Stimulated activated CD4-positive, alpha-beta T cell treated with anti-CD3 and anti-CD28 coated beads, Interleukin-1b, Interleukin-23, amount 100 ng/mL, for 4 hours (primary cell): ENCODE data around the gene SUPT6H.
"Not testable (repeated sequence)": the region's sequence is repeated elsewhere in the genome, so short reads cannot be mapped to it uniquely, and the experiment has no call there.

ENCODE experiments used
- DNase-seq, 2 donors: peaks; one replicate each; pipeline ENCODE4 v3.0.0-alpha.2; 2020; ENCODE audit warnings: low read depth in 2 of 2

The SUPT6H gene

DNA sequence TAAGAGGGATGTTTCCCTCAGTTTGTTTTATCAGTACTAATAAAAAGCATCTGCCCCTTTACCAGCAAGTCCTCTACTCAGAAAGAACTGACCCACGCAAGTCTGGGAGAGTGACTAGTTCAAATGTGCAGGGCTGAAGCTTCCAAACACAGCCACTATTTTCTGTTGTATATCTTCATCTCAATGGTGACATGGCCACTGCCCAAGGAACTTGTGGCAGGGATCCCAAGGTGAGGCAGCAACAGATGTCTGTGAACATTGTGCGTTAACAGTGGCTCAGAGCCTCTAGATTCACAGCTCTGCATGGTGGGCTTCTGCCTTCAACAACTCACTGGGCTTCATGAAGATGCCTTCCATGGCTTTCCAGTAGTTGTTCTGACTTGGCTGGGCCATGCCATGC lies 13.3 kb upstream of the SUPT6H start:
- no peak for DNase-seq

DNA sequence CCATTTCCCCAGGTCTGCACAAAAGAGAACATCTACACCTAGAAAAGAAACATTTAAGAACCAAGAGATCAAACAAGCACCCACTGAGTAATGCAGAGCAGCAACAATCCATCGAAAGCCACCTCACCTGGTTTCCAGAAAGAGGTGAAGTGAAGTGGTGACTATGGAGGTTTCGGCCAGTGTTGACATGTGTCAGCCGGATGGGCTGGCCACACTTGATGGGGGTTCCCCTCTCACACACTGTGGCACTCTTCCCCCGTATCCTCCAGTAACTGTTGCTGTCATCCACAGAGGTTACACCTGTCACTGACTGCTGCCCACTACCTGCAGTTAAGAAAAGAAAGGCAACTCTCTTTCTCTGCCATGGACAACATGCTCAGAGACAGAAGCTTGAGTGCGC lies 6.8 kb upstream of the SUPT6H start:
- DNase-seq: no peak

DNA sequence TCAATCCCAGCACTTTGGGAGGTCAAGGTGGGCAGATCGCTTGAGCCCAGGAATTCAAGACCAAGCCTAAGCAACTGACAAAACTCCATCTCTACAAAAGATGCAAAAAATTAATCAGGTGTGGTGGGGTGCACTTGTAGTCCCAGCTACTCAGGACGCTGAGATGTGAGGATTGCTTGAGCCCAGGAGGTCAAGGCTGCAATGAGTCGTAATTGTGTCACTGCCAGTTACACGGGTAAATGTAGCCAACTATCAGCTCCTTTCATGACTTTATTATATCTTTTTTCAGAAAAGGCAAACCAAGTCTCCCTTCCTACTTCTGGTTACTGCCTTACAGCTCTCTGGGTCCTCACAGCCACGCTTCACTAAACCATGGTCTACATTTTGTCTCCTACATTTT lies 4.2 kb upstream of the SUPT6H start:
- no peak for DNase-seq

DNA sequence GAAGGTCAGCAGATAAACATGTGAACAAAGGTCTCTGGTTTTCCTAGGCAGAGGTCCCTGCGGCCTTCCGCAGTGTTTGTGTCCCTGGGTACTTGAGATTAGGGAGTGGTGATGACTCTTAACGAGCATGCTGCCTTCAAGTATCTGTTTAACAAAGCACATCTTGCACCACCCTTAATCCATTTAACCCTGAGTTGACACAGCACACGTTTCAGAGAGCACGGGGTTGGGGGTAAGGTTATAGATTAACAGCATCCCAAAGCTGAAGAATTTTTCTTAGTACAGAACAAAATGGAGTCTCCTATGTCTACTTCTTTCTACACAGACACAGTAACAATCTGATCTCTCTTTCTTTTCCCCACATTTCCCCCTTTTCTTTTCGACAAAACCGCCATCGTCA lies 3.7 kb upstream of the SUPT6H start:
- DNase-seq: not testable (repeated sequence)

DNA sequence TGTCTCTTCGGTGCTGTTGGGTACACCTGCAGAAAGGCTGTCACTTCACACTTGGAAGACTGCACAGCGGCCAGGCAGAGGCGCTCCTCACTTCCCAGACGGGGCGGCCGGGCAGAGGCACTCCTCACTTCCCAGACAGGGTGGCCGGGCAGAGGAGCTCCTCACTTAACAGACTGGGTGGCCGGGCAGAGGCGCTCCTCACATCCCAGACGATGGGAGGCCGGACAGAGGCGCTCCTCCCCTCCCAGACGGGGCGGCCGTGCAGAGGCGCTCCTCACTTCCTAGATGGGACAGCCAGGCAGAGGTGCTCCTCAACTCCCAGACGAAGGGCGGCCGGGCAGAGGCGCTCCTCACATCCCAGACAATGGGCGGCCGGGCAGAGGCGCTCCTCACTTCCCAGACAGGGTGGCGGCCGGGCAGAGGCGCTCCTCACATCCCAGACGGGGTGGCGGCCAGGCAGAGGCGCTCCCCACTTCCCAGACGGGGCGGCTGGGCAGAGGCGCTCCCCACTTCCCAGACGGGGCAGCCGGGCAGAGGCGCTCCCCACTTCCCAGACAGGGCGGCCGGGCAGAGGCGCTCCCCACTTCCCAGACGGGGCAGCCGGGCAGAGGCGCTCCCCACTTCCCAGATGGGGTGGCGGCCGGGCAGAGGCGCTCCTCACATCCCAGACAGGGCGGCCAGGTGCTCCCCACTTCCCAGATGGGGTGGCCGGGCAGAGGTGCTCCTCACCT lies 3.1 kb upstream of the SUPT6H start:
- DNase-seq: not testable (repeated sequence)

DNA sequence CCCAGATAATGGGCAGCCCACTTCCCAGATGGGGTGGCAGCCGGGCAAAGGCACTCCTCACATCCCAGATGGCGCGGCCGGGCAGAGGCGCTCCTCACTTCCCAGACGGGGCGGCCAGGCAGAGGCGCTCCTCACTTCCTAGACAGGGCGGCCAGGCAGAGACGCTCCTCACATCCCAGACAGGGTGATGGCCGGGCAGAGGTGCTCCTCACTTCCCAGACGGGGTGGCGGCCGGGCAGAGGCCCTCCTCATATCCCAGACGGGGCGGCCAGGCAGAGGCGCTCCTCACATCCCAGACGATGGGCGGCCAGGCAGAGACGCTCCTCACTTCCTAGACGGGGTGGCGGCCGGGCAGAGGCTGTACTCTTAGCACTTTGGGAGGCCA lies 2.5 kb upstream of the SUPT6H start:
- DNase-seq: not testable (repeated sequence)

DNA sequence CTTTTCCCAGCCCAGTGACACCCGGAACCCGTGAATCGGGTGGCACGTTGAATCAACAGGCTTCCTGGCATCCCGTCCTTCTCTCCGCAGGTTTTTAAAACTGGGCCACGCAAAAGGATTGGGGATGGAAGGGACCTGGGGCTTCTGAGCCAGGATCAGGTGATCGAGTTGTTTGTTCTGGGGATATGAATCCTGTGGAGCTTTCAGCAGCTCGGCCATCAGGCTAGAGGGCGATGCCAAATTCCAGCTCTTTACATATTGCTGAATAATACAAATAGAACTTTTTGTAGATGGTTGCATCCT lies 473 bp downstream of the SUPT6H start:
- no peak for DNase-seq

DNA sequence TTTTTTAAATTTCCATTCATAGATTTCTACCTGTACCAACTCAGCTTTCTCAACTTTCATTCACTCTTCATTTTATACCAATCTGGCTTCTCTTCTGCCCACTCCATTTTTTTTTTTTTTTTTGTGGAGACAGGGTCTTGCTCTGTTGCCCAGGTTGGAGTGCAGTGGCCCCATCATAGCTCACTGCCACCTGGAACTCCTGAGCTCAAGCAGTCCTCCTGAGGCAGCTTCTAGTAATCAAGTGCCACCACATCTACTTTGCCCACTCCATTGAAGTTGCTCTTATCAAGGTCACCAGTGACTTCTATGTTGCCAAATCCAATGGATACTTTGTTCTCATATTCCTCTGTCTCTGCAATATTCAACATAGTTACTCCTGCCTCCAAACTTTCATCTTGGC lies 1.7 kb downstream of the SUPT6H start:
- DNase-seq: no peak

DNA sequence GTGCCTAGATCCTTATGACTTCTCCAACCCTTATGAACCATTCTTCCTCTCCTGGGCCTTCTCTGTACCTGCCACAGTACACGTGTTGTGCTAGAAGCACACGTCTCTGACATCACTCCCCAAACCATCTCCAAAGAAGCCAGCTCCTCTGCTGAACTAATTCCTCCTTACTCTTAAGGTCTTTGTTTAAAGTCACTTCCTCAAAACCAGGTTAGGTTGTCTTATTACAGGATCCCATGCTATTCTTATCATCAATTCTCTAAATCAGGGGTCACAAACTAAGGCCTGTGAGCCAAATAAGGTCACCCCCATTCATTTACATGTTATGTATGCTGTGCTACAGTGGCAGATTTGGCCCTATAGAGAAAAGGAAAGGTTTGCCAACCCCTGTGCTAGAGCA lies 4.0 kb downstream of the SUPT6H start:
- no peak for DNase-seq

DNA sequence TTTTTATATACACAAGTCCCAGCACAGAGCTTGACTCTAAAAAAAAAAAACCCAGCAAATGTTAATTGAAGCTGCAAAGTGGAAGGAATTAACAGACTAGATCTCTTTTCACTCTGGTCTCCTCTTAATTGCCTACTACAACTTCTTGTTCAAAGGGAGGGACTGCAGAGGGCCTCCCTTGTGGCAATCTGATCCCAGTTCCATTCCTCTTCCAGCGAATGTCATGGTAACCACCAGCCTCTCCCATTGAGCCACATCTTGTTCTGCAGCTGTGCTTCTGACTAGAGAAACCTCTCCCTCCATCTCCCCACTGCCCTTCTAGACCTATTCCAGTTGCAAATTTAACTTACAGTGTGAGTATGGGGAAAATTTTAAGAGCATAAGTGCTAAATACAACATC lies 5.9 kb downstream of the SUPT6H start:
- no peak for DNase-seq

DNA sequence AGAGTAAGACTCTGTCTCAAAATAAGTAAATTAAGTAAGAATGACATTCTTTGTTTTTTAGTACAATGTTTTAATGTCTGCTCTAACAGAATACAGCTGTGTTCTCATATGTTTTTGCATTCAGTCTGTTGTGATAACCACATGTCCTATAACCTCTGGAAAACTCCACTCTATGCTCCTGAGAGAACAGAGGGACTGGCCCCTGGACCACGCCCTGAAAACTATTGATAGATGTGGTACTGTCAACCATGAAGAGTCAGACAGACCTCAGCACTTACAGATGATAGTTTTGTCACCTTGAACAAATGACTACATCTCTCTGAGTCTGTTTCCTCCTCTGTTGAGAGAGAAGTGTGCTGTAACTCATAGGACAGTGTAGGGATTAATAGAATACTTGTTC lies 7.9 kb downstream of the SUPT6H start:
- DNase-seq: no peak

DNA sequence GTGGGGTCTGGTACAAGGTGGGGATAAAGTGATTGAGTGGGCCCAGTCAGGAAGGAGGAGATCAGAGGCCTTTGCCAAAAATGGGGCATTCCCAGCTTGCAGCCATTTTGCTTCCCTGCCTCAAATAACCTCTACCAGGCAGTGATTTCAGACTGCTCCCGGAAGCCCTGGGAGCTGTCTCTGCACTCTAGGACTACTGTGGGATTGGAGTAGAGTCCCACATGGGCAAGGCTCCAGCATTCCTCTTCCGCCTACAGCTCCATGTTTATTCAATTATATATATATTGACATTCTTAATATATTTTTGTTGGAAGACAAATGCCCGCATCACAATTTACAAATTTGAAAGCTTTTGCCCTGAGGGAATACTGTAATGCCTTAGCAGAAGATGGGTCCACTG lies 13.5 kb downstream of the SUPT6H start:
- DNase-seq: no peak

DNA sequence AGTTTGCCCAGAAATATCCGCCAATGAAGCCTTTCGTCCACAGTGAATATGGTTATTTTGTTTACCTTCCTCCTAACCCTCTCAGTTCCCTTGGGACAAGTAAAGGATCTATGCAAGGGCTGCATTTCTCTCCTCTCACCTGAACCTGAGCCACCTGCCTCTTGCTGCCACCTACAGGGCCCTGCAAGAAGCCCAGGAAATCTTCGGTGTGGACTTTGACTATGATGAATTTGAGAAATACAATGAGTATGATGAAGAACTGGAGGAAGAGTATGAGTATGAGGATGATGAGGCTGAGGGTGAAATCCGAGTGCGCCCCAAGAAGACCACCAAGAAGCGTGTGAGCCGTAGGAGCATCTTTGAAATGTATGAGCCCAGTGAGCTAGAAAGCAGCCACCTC lies 14.0 kb downstream of the SUPT6H start:
- no peak for DNase-seq

DNA sequence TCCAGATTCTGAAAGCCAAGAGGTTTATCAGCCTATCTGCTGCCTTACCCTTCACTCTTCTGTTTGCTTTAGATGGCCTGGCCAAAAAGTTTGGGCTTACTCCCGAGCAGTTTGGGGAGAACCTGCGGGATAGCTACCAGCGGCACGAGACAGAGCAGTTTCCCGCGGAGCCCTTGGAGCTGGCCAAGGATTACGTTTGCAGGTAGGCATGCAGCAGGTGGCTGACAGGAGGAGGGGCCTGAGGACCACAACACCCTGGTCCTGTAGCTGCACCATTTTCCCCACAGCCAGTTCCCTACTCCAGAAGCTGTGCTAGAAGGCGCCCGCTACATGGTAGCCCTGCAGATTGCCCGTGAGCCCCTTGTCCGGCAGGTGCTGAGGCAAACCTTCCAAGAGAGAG lies 20.6 kb downstream of the SUPT6H start:
- no peak for DNase-seq

DNA sequence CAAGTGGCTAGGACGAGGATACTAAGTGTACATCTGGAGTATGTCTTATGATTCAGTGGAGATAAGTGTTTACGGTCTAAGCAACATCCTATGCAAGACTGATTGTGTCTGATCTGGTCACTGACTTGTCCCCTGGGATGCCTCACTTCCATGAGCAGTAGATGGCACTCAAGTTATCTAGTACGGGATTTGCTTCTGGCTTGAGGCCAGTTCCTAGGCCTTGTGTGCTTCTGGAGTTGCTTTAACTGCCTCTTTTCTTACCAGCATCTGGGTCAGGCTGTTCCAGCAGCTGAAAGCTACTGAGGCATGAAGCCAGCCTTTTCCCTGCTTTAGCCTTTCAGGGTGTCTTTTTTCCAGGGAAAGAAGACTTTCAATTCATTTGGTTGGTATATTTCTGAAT lies 23.0 kb downstream of the SUPT6H start:
- no peak for DNase-seq

DNA sequence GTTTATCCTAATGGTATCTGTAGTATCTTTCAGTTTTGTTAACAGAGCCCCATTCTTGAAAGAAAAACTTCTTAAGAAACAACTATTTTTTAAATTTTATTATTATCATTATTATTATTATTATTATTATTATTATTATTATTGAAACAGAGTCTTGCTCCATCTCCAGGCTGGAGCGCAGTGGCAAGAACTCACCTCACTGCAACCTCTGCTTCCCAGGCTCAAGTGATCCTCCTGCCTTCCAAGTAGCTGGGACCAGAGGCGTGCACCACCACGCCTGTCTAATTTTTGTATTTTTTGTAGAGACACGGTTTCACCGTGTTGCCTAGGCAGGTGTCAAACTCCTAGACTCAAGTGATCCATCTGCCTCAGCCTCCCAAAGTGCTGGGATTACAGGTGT lies 23.4 kb downstream of the SUPT6H start:
- DNase-seq: no peak

DNA sequence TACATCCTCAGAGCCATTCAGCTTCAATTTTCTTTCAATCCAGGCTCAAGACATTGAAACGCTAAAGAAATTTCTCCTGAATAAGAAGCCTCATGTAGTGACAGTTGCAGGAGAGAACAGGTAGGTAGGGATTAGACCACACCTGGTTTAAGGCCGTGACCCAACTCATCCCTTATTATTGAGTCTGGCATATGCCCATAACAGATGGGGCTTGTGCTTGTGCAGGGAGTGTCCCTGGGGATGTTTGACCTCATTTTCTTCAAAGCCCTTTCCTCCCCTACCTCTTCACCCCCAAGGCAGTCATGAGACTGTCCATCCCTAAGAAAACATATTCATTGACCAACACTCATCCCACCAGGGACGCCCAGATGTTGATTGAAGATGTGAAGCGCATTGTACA lies 24.3 kb downstream of the SUPT6H start:
- DNase-seq: no peak

DNA sequence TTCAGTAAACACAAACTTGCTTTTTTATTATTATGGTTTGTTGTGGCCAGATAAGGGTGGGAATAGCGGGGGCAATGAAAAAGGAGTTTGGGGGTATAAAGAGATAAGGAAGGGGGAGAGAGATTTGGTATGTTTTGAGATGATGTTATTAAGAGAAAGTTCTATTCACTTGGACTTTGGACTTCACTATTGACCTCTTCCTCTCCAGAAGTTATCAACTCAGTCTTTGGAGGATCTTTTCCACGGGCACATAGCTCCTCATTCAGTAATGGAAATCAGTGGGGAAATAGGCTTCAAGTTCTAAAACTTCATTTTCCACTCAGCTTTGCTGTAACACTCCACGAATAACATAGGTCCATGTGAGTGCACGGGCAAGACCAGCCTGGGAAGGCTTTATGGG lies 26.5 kb downstream of the SUPT6H start:
- no peak for DNase-seq

DNA sequence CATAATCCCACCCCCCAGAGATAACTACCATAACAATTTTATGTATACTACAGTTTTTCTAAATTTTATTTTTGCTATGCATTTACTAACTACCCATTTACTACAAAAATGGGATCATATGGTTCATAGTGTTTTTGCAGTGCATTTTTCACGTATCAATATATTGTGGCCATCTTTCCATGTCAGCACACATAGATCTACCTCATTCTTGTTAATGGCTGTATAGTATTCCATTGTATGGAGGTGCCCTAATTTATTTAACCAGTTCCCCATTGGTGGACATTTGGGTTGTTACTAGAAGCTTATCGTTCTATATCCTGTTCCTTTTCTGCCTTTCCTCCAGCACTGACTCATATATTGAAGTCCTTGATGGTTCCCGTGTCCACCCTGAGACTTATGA lies 27.0 kb downstream of the SUPT6H start:
- no peak for DNase-seq

DNA sequence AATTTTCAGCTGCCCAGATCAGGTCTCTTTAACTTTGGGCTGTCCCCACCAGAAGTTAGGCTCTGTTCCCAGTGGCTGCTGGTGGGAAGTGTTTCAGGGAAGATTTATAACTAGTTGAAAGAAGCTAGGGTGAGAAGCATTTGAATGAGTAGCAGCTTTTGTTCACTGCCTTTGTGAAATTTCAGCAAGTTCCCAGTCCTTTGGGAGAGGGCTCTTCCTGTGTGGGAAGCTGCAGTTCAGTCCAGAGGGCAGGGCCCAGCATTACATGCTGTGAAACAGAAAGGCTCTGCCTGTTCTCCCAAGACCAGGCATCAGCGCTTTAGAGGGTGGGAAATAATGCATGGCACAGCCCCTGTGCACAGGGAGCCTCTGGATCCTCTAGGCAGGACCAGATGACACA lies 31.9 kb downstream of the SUPT6H start:
- no peak for DNase-seq

DNA sequence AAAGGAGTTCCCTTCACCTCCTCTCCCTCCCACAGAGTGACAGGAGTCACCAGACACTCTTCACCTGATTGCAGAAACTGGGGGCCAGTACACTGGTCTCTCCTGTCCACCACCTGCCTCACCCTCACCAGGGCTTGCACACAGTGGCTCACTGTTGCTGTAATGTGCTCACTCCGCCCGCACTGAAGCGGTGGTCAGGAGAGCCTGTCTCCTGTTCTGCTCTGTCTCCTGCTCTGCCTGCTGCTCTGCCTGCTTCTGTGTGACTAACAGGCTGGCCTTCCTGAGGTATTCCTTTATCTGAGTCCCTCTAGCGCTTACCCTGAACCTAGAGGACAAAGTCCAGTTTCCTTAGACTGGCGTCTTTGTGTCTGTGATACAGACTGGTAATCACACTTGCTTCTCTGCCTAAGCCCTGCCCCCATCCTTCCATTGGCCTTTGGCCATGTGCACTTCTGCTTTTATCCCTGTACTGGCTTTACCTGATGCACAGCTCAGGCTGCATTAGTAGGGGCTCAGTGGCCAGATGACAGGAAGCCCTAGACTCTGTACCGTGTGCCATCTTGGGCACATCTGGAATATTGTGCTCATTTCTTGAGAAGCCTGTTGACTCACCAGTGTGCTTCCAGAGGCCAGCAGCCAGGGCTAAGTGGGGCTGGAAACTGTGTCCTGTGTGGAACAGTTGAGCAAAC lies 36.4 kb downstream of the SUPT6H start:
- DNase-seq: no peak

DNA sequence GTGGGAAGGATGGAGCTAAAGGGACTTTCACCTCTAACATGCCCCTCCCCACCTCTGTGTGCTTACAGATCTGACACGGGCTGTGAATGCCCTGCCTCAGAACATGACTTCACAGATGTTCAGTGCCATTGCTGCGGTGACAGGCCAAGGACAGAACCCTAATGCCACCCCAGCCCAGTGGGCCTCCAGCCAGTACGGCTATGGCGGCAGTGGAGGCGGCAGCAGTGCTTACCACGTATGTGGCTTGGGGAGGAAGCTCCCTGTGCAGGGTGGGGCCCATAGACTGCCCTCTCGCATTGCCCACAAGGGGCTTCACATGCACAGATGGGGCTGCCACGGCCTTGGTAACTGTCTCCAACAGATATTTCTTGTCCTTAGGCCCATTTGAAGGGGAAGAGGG lies 38.3 kb downstream of the SUPT6H start:
- DNase-seq: no peak

DNA sequence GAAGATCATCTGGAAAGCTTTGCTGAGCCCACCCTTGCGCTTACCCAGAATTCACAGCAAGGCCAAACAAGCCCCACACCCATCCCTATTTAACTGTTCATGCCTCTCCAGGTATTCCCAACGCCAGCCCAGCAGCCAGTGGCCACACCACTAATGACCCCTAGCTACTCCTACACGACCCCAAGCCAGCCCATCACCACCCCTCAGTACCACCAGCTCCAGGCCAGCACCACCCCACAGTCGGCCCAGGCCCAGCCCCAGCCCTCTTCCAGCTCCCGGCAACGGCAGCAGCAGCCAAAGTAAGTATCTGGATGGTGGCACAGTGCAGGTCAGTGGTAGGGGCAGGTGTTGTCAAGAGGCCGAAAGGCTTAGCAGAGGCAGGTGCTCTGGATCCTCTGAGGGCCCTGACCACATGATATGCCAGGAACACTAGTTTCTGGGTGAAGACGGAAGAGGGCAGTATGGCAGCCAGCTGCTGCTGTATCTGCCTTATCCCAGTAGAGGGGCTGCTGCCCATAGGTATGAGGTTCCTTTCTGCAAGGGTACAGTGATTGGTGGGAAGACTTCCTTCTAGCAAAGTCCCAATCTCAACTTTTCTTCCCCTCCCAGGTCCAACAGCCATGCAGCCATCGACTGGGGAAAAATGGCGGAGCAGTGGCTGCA lies 39.0 kb downstream of the SUPT6H start:
- no peak for DNase-seq
